GM21786 (cell line): ENCODE measurements around the gene PARD3.
"Not testable (repeated sequence)": the region's sequence is repeated elsewhere in the genome, so short reads cannot be mapped to it uniquely, and the experiment has no call there.

ENCODE experiments used
- ATAC-seq: cut with Tn5 transposase; IDR thresholded peaks from one replicate; pipeline ENCODE4 v1.9.1; 2021; ENCODE audit not compliant: unreplicated experiment

Gene PARD3

DNA sequence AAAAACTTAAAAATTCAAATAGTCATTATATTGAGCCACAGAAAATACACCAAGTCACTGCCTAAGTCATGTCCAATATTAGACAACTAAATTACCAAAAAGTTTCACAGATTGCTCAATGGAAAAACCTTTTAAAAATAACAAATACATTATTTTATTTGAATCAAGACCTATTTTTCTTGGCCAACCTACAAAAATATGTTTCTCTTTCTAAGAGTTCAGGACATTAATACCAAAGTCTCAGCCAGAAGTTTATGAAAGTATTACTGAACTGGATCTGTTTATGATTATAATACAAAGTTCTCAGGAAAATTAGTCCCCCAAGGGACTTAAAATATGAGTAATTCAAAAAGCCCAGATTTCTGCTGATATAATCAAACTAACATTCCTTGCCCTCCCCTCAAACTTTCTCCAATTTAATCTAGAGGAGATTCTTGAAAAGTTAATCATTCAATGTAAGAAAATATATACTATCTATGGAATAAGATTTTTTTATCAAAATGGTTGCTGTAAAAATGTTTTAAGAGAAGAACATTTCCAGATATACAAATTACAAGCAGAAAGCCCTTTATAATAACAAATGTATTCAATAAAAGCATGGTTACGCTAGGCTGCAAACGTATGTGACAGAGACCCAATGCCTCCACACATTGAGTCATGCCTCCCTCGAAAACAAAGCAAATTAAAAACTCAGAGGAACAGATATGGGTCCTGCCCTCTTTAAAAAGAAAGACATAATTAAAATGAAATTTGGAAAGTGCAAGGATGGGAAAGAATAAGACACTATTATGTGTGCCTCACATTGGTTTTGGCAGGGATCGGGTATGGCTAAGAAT lies 381.6 kb downstream of the PARD3 start:
- no peak for ATAC-seq

- ATAC-seq = no peak
Observed at GRCh38 chr10:34432589-34432988, 382.5 kb downstream of the PARD3 start.

GRCh38 chr10:34430685-34431084 lies 384.4 kb downstream of the PARD3 start:
- no peak for ATAC-seq

DNA sequence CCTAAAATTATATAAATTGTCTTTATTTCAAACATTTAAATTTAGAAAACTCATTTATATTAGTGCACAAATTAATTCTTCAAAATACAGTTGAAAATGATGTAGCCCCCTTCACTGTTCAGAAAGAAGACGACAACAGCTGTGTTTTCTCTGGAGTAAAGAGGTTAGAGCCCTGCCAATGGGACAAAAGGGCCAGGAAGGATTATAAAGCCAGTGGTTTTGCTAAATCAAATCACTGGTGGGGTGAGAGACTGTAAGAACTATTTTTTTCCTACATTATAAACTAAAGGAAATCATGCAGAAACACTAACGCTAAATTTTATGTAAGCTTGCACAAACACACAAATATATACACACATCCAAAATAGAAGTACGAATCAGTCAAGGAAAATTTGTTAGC lies 386.6 kb downstream of the PARD3 start:
- ATAC-seq = no peak

- no peak for ATAC-seq
Observed at GRCh38 chr10:34427911-34428216, 387.2 kb downstream of the PARD3 start.

GRCh38 chr10:34427158-34427910 lies 387.8 kb downstream of the PARD3 start:
- ATAC-seq = not testable (repeated sequence)

- ATAC-seq = not testable (repeated sequence)
Observed at GRCh38 chr10:34426538-34427157, 388.4 kb downstream of the PARD3 start.

- ATAC-seq = no peak
Observed at GRCh38 chr10:34426041-34426440, 389.1 kb downstream of the PARD3 start.

- no peak for ATAC-seq
Observed at GRCh38 chr10:34423673-34424625, 391.1 kb downstream of the PARD3 start.

DNA sequence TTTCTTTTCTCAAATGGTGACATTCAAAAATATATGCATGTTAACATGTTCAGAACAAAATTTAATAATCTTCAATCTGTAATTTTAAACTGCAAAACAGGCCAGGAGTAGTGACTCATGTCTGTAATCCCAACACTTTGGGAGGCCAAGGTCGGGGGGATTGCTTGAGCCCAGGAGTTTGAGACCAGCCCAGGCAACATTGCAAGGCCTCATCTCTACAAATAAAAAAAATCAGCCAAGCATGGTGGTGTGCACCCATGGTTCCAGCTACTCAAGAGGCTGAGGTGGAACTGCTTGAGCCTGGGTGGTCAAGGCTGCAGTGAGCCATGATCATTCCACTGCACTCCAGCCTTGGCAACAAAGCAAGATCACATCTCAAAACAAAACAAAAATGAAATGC lies 394.3 kb downstream of the PARD3 start:
- ATAC-seq = no peak

- no peak for ATAC-seq
Observed at GRCh38 chr10:34420273-34420672, 394.8 kb downstream of the PARD3 start.

DNA sequence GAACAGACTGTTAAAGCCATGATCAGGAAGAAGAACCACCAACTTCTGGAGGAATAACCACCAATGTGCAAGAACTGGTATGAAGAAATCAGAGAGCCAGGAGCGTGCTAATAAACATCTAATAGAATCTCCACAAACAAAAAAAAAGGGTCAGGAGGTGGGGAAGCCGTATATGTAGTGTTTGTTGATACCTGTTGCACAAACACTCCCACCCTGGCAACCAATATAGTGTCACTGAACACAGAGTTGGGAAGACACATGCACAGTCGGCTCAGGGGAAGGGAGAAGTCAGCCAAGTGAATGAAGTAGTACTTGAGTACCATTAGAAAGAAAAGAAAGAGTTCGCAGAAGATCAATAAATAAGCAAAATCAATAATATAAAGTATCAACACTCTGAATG lies 400.1 kb downstream of the PARD3 start:
- no peak for ATAC-seq

DNA sequence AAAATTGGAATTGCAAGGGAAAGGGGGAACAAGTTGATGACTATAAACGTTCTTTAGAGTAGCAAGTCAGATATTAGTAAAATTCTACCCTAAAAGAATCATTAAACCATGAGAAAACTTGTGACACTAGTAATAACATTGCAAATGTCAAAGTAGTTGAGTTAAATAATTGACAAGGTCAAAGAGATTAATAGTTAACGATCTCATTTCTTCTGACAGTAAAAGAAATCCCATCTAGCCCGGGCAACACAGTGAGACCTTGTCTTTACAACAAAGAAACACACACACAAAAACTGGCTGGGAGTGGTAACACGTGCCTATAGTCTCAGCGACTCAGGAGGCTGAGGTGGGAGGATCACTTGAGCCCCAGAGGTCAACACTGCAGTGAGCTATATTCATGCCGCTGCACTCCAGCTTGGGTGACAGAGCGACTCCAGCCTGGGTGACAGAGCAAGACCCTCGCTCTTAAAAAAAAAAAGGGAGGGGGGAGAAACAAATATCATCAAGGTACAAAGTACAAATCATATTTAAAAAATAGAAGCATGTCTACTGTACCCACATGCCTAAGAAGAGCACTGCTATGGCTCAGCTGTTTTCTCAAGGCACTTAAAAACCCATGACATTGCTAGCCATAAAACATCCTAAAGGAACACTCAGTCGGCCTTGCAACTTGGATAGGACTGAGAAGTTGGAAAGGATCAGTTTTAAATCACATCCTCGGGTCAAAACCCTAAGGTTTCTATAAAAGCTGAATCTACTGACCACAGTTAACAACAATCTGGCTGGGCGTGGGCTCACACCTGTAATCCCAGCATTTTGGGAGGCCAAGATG lies 401.1 kb downstream of the PARD3 start:
- no peak for ATAC-seq

DNA sequence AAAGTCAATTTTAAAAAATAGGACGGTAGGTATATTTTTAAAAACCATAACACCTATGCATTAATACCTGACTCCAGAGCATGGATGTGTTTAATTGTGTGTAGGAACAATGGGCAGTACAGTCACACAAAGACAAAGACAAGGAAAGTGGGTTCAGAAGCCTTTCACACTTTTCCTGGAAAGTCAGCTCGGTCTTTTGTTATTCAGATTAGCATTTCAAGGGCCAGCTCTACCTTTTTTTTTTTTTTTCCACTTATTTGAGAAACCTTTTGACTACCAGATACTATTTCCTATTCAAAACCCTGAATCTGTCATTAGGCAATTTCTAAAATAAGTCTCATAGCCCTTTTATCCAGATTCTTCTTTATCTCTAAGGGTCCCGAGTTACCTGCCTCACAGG lies 401.9 kb downstream of the PARD3 start:
- no peak for ATAC-seq

- no peak for ATAC-seq
Observed at GRCh38 chr10:34408956-34409355, 406.1 kb downstream of the PARD3 start.

GRCh38 chr10:34408381-34408780 lies 406.7 kb downstream of the PARD3 start:
- no peak for ATAC-seq

GRCh38 chr10:34407324-34407805 lies 407.7 kb downstream of the PARD3 start:
- ATAC-seq = no peak

DNA sequence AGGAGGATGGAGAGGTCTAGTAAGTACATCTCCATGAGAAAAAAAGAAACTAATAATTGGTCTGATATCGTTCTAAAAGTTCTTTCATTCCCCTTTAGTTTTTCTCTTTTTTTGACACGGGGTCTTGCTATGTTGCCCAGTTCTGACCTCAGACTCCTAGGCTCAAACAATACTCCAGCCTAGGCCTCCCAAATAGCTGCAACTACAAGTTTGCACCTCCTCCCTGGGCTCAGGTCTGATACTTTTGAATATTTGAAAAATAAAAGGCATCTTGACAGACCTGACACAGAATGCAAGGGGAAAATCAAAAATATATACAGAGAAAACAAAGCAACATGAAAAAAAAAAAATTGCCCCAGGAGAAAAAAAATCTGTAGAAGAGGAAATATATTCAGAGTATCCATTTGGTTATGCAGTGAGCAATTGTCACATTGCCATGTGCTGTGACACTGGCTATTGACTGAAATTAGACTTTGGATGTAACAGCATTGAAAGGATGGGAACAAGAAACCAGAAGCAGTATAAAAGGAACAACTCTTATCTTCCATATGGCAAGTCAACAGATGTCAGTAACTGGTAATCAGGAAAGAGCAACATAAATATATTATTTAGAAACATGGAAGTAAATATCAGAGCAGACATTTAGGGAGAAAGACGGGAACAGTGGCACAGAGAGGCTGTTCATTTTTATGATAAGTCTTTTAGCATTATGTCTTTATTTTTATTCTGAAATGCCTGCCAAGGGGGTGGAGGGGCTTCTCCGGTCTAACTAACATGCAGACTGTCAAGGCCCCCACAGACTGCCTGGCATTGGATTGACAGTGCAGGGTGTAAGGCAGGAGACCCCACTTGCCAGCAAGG lies 408.4 kb downstream of the PARD3 start:
- ATAC-seq = no peak
